GM06990 (cell line): ENCODE results near the gene KCTD17.

ENCODE experiments used
- DNase-seq: peaks from one replicate; pipeline ENCODE4 v3.0.0-alpha.2; 2011; ENCODE audit not compliant: insufficient read length; ENCODE audit errors: extremely low read depth
- H3K27me3 ChIP-seq: replicated peaks from 2 replicates; pipeline ENCODE4 v1.6.0; 2011; ENCODE audit warnings: low read length; ENCODE audit not compliant: control insufficient read depth, insufficient read depth
- H3K36me3 ChIP-seq: 2 replicates; pipeline ENCODE4 v1.5.1; 2011; ENCODE audit warnings: low read length; ENCODE audit not compliant: control insufficient read depth, insufficient read depth
- H3K4me3 ChIP-seq: replicated peaks from 2 replicates; pipeline ENCODE4 v1.5.1; 2011; ENCODE audit warnings: low read depth, mild to moderate bottlenecking, control low read depth, low read length
- CTCF ChIP-seq: IDR thresholded peaks from 2 replicates; pipeline ENCODE4 v1.5.1; 2011; ENCODE audit warnings: low read length, control low read depth, mild to moderate bottlenecking, inconsistent platforms; ENCODE audit not compliant: insufficient read depth, poor library complexity, severe bottlenecking

Gene KCTD17

GRCh38 chr22:37075046-37075445, 23.5 kb downstream of the KCTD17 start:
- H3K27me3 ChIP-seq: no peaks in the 10 kb centered on the region; the same call in 1 of the 2 replicates
- no peak overlapping the region for H3K4me3 ChIP-seq
- H3K36me3 ChIP-seq: no peaks in the 10 kb centered on the region
- no peak for TF ChIP-seq CTCF
- no peak for DNase-seq

- Histone ChIP-seq H3K27me3 (no peaks in the 10 kb centered on the region; the same call in 1 of the 2 replicates), H3K4me3 (no peak overlapping the region), H3K36me3 (no peaks in the 10 kb centered on the region)
- DNase-seq: no peak
- TF ChIP-seq CTCF: no peak
These were observed 24.4 kb downstream of the KCTD17 start for GRCh38 chr22:37075822-37076433.

GRCh38 chr22:37077802-37078448, 26.4 kb downstream of the KCTD17 start:
- H3K4me3 ChIP-seq: no peak overlapping the region
- no peaks in the 10 kb centered on the region for H3K36me3 ChIP-seq
- peak; percentile 99 for TF ChIP-seq CTCF
- no peaks in the 10 kb centered on the region; the same call in 1 of the 2 replicates for H3K27me3 ChIP-seq
- DNase-seq: peak; percentile 78

- no peak overlapping the region for H3K4me3 ChIP-seq
- no peaks in the 10 kb centered on the region; the same call in 1 of the 2 replicates for H3K27me3 ChIP-seq
These were observed 27.6 kb downstream of the KCTD17 start for GRCh38 chr22:37079158-37079557.

GRCh38 chr22:37079668-37080171, 28.2 kb downstream of the KCTD17 start:
- TF ChIP-seq CTCF: no peak
- no peaks in the 10 kb centered on the region for H3K27me3 ChIP-seq
- no peaks in the 10 kb centered on the region for H3K36me3 ChIP-seq
- no peak for DNase-seq
- H3K4me3 ChIP-seq: no peak overlapping the region

More at GRCh38 chr22:37079158-37079557, 27.6 kb downstream of the KCTD17 start:
- no peaks in the 10 kb centered on the region for H3K36me3 ChIP-seq
- no peak for DNase-seq
- no peak for TF ChIP-seq CTCF
